Measurements from ENCODE around the gene RAP2B. TPM values are rescaled to one million over a fixed set of nuclear protein-coding genes. Genes with fewer than 3 reads are reported as not detected.
A peak's percentile ranks its signal among the peaks of the same experiment; 100 is the strongest.

RAP2B gene
- total RNA-seq, 2 experiments from 2014 or later = 10.4 TPM

DNA sequence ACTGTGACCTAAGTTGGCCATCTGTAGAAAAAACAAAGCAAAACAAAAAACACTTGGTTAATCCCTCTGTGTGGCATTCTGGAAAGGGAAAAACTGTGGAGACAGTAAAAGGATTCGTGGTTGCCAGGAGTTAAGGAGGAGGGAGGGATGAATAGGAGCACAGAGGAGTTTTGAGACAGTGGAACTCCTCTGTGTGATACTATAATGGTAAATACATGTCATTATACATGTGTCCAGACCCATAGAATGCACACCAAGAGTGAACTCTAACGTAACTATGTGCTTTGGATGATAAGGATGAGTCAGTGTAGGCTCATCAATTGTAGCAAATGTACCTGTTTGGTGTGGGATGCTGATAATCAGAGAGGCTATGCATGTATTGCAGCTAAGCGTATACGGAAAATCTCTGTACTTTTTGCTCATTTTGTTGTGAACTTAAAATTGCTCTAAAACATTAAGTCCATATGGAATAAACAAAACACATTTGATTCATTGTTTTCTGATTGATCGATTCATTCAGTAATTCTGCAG, 33.4 kb downstream of the RAP2B start:
- no peak overlapping the region for H3K4me3 Mint-ChIP-seq

DNA sequence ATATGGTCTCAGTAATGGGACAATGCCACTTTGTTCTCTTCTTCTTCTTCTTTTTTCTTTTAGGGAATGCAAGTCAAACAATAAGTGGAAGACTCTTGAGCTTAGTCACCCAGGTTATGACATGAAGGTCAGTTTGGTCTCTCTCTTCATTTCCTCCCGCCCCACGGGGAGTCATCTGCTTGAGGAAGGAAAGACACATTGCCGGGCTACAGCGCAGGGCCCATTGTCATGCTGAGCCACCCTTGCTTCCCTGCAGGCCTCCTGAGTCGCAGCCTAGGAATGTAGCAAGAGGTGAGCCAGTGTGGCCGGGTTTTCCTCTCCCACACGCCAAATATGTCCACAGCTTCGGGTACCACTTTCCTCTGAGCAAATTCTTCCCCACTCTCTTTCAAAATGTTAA, 47.6 kb downstream of the RAP2B start:
- DNase-seq (no peak), ATAC-seq (no peak)
- Mint-ChIP-seq H3K9me3 (ENCODE audit: low read depth) (no peaks in the 10 kb centered on the region), H3K36me3 (ENCODE audit: low read depth) (no peaks in the 10 kb centered on the region), H3K4me1 (peaks cover 18% of the 10 kb centered on the region), H3K27ac (peak overlapping the region; percentile 42), H3K4me3 (no peak overlapping the region), H3K27me3 (no peaks in the 10 kb centered on the region)
- intact Hi-C loops (cut with DNase I, micrococcal nuclease) = no loop called here
- ChIA-PET POLR2A (no interaction called here), CTCF (interaction anchor here (0.6 to 1.0 kb wide), 4 partner anchors 14 to 304 kb away, joined by 3 to 4 read pairs (median 3); no protein-coding TSS in a partner anchor)

More for the DNA sequence above, 33.4 kb downstream of the RAP2B start:
- intact Hi-C loops (cut with DNase I, micrococcal nuclease) = no loop called here
- ChIA-PET POLR2A (no interaction called here), CTCF (no interaction called here)
- H3K4me1 Mint-ChIP-seq = no peaks in the 10 kb centered on the region
- no peaks in the 10 kb centered on the region for H3K9me3 Mint-ChIP-seq (ENCODE audit: low read depth)
- H3K27ac Mint-ChIP-seq = no peak overlapping the region
- DNase-seq (no peak), ATAC-seq (no peak)
- H3K36me3 Mint-ChIP-seq (ENCODE audit: low read depth) = no peaks in the 10 kb centered on the region
- no peaks in the 10 kb centered on the region for H3K27me3 Mint-ChIP-seq

DNA sequence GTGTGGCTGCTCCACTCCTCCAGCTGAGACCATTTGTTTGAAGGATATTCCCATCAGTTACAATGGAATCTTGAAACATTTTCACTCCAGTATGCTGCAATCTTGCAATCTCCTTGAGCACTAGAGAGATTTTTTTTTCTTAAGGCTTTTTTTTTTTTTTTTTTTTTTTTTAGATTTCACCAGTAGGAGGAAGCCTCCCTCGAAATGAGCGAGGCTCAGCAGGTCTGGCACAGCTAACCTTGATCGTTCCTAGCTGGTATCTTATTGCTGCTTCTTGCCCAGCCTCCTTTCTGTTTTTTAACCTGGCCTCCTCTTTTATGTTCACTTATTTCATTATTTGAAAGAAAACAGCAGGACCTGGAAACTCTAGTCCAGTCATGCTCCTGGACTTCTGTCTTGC, 48.1 kb downstream of the RAP2B start:
- ATAC-seq = peak; percentile 47
- intact Hi-C loops (cut with DNase I, micrococcal nuclease) = no loop called here
- POLR2A ChIA-PET = no interaction called here

DNA sequence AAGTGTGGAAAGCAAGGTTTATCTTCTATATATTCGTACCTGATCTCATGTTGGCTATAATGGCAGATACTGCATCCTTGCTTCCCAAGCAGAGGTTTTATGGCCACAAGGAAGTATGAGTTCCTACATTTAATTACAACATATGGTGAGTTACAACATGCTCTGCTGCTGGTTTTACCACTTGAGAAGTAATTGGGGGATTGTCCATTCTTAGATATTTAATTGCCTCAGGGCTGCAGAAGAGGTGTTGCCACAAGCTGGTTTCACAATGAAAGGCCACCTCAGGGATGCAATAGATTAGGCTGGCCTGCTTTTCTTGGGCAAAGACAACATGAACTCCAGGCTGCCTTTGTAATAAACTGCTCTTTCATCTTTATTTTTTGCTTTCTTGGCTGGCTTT, 48.6 kb downstream of the RAP2B start:
- ChIA-PET CTCF (interaction anchor here (0.8 to 1.3 kb wide), 2 partner anchors 13 to 76 kb away, joined by 3 read pairs; no protein-coding TSS in a partner anchor), POLR2A (no interaction called here)
- H3K27me3 Mint-ChIP-seq = no peaks in the 10 kb centered on the region
- no peaks in the 10 kb centered on the region for H3K36me3 Mint-ChIP-seq (ENCODE audit: low read depth)
- no peak overlapping the region for H3K4me3 Mint-ChIP-seq
- no peaks in the 10 kb centered on the region for H3K9me3 Mint-ChIP-seq (ENCODE audit: low read depth)
- DNase-seq (no peak), ATAC-seq (no peak)
- intact Hi-C loops (cut with DNase I, micrococcal nuclease) = no loop called here
- no peak overlapping the region for H3K27ac Mint-ChIP-seq
- H3K4me1 Mint-ChIP-seq = peaks cover 20% of the 10 kb centered on the region

More for the DNA sequence above, 48.1 kb downstream of the RAP2B start:
- no peaks in the 10 kb centered on the region for H3K27me3 Mint-ChIP-seq
- CTCF ChIA-PET = interaction anchor here (0.7 to 1.3 kb wide), 4 partner anchors 13 to 75 kb away, joined by 3 to 4 read pairs (median 3); no protein-coding TSS in a partner anchor
- H3K4me1 Mint-ChIP-seq = peaks cover 18% of the 10 kb centered on the region
- H3K4me3 Mint-ChIP-seq = no peak overlapping the region
- no peaks in the 10 kb centered on the region for H3K36me3 Mint-ChIP-seq (ENCODE audit: low read depth)
- no peaks in the 10 kb centered on the region for H3K9me3 Mint-ChIP-seq (ENCODE audit: low read depth)
- no peak for DNase-seq
- H3K27ac Mint-ChIP-seq = peak overlapping the region; percentile 42

DNA sequence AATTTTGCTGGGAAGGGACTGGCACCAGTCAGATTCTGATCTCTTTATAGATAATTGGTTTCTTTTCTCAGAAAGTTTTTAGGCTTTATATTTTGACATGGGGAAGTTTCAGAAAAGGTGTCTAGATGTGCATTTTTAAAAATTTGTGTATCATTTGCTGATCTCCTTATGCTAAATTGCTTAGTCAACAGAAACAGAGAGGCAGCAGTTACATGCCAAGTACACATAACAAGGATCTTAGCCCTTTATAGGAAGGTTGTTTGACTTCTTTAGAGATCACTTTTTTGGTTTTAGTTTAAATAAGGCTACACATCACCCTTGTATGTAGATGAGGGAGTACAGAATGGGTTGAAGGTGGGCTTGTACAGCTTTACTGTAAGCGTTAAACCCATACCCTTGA, 53.5 kb downstream of the RAP2B start:
- POLR2A ChIA-PET = no interaction called here
- intact Hi-C loops (cut with DNase I, micrococcal nuclease) = no loop called here
- Mint-ChIP-seq H3K9me3 (ENCODE audit: low read depth) (peaks cover 3% of the 10 kb centered on the region), H3K4me3 (no peak overlapping the region), H3K27me3 (no peaks in the 10 kb centered on the region), H3K36me3 (ENCODE audit: low read depth) (no peaks in the 10 kb centered on the region), H3K4me1 (peaks cover 38% of the 10 kb centered on the region), H3K27ac (no peak overlapping the region)
- ATAC-seq (no peak), DNase-seq (no peak)
- CTCF ChIA-PET = no interaction called here

DNA sequence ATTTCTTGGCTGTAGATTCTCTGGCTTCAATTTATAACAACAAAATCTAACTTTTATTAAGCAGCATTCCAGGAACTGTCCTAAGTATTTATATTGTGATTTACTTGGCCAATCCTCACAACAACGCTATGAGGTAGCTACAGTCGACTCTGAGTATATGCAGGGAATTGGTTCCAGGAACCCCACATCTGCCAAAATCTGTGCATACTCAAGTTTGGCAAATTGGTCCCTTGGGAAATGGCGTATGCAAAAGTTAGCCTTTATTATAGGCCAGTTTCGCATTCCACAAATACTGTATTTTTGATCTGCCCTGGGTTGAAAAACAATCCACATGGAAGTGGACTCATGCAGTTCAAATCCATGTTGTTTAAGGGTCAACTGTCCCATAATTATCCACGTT, 53.9 kb downstream of the RAP2B start:
- CTCF ChIA-PET = no interaction called here

DNA sequence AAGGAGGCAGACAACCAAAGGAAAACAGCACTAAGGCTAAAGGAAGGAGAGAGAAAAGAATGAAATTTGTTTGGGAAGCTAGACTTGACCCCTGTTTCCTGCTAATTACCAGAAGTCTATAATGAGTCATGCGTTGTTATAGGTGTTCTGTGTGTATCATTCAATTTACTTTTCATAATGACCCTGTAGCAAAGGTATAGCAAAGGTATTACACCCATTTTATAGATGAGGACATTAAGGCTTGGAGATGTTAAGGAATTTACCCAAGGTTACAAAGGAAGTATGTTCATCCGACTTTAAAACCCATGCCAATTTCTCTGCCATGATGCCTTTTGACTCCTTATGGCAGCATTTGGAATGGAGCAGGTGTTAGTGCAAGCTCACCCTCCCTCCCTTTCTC, 54.9 kb downstream of the RAP2B start:
- no peak for DNase-seq
- Mint-ChIP-seq H3K27me3 (no peaks in the 10 kb centered on the region), H3K27ac (no peak overlapping the region), H3K9me3 (ENCODE audit: low read depth) (peaks cover 3% of the 10 kb centered on the region), H3K4me3 (no peak overlapping the region), H3K4me1 (peaks cover 49% of the 10 kb centered on the region), H3K36me3 (ENCODE audit: low read depth) (no peaks in the 10 kb centered on the region)
- ATAC-seq = no peak
- ChIA-PET POLR2A (no interaction called here), CTCF (no interaction called here)
- intact Hi-C loops (cut with DNase I, micrococcal nuclease) = no loop called here

More for the DNA sequence above, 53.9 kb downstream of the RAP2B start:
- intact Hi-C loops (cut with DNase I, micrococcal nuclease) = no loop called here
- Mint-ChIP-seq H3K27me3 (no peaks in the 10 kb centered on the region), H3K36me3 (ENCODE audit: low read depth) (no peaks in the 10 kb centered on the region), H3K9me3 (ENCODE audit: low read depth) (peaks cover 3% of the 10 kb centered on the region), H3K4me3 (no peak overlapping the region), H3K27ac (no peak overlapping the region), H3K4me1 (peaks cover 40% of the 10 kb centered on the region)
- ATAC-seq = no peak
- DNase-seq = no peak
- POLR2A ChIA-PET = no interaction called here

DNA sequence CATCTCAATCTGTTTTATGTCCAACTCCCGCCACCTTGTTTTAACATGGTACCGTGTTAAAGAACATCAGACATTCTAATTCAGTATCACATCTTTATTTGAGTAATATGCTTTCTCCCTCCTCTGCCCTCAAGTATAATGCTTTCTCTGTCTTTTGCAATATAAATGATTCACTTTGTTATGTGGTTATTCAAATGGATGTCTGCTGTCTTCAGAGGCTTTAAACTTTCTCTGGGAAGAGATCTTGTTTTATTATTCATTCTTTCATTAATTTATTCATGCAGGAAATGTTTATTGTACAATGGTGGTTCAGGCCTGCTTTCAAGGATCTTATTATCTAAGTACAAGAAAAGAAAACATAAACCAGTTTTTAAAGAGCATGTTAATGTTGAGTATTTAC, 57.1 kb downstream of the RAP2B start:
- ChIA-PET POLR2A (no interaction called here), CTCF (no interaction called here)
- Mint-ChIP-seq H3K27ac (no peak overlapping the region), H3K27me3 (no peaks in the 10 kb centered on the region), H3K9me3 (ENCODE audit: low read depth) (peaks cover 3% of the 10 kb centered on the region), H3K4me3 (no peak overlapping the region), H3K36me3 (ENCODE audit: low read depth) (no peaks in the 10 kb centered on the region), H3K4me1 (peaks cover 60% of the 10 kb centered on the region)
- no peak for DNase-seq
- ATAC-seq = no peak
- intact Hi-C loops (cut with DNase I, micrococcal nuclease) = no loop called here

Measured in activated CD4-positive, alpha-beta T cell treated with anti-CD3 and anti-CD28 coated beads for 36 hours (primary cell).